H1 (cell line): ENCODE data around the gene MBD5. TPM values are rescaled to one million over a fixed set of nuclear protein-coding genes. Genes with fewer than 3 reads are reported as not detected.

Experiments
- CTCF ChIA-PET: fragments of 300-600 bp; sonication (Branson Sonifier 250); formaldehyde crosslinking; loops from one replicate; lab custom pipeline; 2021; ENCODE audit not compliant: partially characterized antibody; lab: Charles Lee
- POLR2A ChIA-PET: fragments of 300-600 bp; sonication (Branson Sonifier 250); formaldehyde crosslinking; loops from one replicate; lab custom pipeline; 2021; ENCODE audit warnings: inconsistent platforms; ENCODE audit not compliant: partially characterized antibody; lab: Charles Lee
- DNase-seq, 2 experiments: peaks; one replicate each; pipeline versions ENCODE4 v3.0.0 to v3.0.0-alpha.2; 2010 to 2022; ENCODE audit warnings: low spot score in 2 of 2, low read depth in 1 of 2, mixed read lengths in 1 of 2
- FAIRE-seq: peaks from 2 replicates; lab custom pipeline; 2011; peaks lifted over from hg19 to GRCh38; lab: Jason Lieb, UNC
- H2AFZ ChIP-seq: 2 replicates; pipeline ENCODE4 v1.8.1; 2012; ENCODE audit warnings: low read length, inconsistent platforms
- H2AK5ac ChIP-seq: 2 replicates; pipeline ENCODE4 v1.6.1; 2013; ENCODE audit warnings: low read depth, low read length
- H2BK120ac ChIP-seq: replicated peaks from 2 replicates; pipeline ENCODE3; 2013; ENCODE audit warnings: low read depth, low read length, inconsistent platforms
- H2BK12ac ChIP-seq: 2 replicates; pipeline ENCODE4 v1.6.1; 2013; ENCODE audit warnings: low read depth, low read length
- H2BK15ac ChIP-seq: 2 replicates; pipeline ENCODE4 v1.6.1; 2013; ENCODE audit warnings: low read length
- H2BK20ac ChIP-seq: 2 replicates; pipeline ENCODE4 v1.6.1; 2013; ENCODE audit warnings: low read length
- H2BK5ac ChIP-seq: 2 replicates; pipeline ENCODE4 v1.6.1; 2013; ENCODE audit warnings: low read depth, low read length
- H3K14ac ChIP-seq: 2 replicates; pipeline ENCODE4 v1.6.1; 2013; ENCODE audit warnings: inconsistent platforms; ENCODE audit not compliant: insufficient read length
- H3K18ac ChIP-seq: 2 replicates; pipeline ENCODE4 v1.6.1; 2013; ENCODE audit warnings: low read length; ENCODE audit errors: extremely low read depth
- H3K23ac ChIP-seq: 2 replicates; pipeline ENCODE4 v1.6.1; 2013; ENCODE audit warnings: inconsistent platforms; ENCODE audit not compliant: insufficient read length
- H3K23me2 ChIP-seq: 2 replicates; pipeline ENCODE4 v1.6.1; 2013; ENCODE audit warnings: low read depth, low read length
- H3K27ac ChIP-seq: 2 replicates; pipeline ENCODE4 v1.6.1; 2011; ENCODE audit warnings: low read depth, low read length, inconsistent platforms
- H3K27me3 ChIP-seq, 4 experiments: replicated peaks in 1 of 4; 1 replicate in 1 of 4; 2 replicates in 3 of 4; pipeline versions ENCODE4 v1.6.1 to v1.8.1; 2011 to 2013; ENCODE audit warnings: low read length in 3 of 4, mild to moderate bottlenecking in 3 of 4, inconsistent platforms in 2 of 4, mixed read lengths in 2 of 4, moderate library complexity in 1 of 4; ENCODE audit not compliant: control insufficient read depth in 3 of 4, insufficient read depth in 3 of 4; ENCODE audit errors: extremely low read depth in 1 of 4
- H3K36me3 ChIP-seq, 4 experiments: 2 replicates each; pipeline versions ENCODE4 v1.6.1 to v1.8.1; 2011 to 2013; ENCODE audit warnings: mild to moderate bottlenecking in 4 of 4, low read length in 3 of 4, moderate library complexity in 2 of 4, control low read depth in 1 of 4, inconsistent platforms in 1 of 4; ENCODE audit not compliant: insufficient read depth in 4 of 4, control insufficient read depth in 2 of 4
- H3K4ac ChIP-seq: replicated peaks from 2 replicates; pipeline ENCODE3; 2013; ENCODE audit warnings: low read length, low read depth, mixed read lengths, inconsistent platforms; ENCODE audit not compliant: insufficient read length
- H3K4me1 ChIP-seq, 4 experiments: replicated peaks in 1 of 4; 1 replicate in 1 of 4; 2 replicates in 3 of 4; pipeline versions ENCODE4 v1.6.1 to v1.8.1; 2011 to 2013; ENCODE audit warnings: low read length in 3 of 4, inconsistent platforms in 2 of 4, mixed read lengths in 1 of 4; ENCODE audit not compliant: insufficient read depth in 4 of 4, control insufficient read depth in 3 of 4
- H3K4me2 ChIP-seq, 2 experiments: 2 replicates each; pipeline versions ENCODE4 v1.6.1 to v1.8.1; 2011 to 2013; ENCODE audit warnings: low read depth in 2 of 2, low read length in 2 of 2, control low read depth in 1 of 2, inconsistent platforms in 1 of 2, mild to moderate bottlenecking in 1 of 2; ENCODE audit not compliant: insufficient read depth in 1 of 2
- H3K4me3 ChIP-seq, 4 experiments: fragments of 200-600, 300-600 bp in 1 of 4; sonication (generic), shearing (Covaris generic), sonication (Bioruptor Twin) in 1 of 4; 2 replicates each; pipeline versions ENCODE4 v1.5.1 to v1.8.1; 2011 to 2016; ENCODE audit warnings: low read length in 4 of 4, low read depth in 3 of 4, control low read depth in 2 of 4, inconsistent platforms in 2 of 4, mild to moderate bottlenecking in 2 of 4, mixed read lengths in 1 of 4, moderate library complexity in 1 of 4; ENCODE audit not compliant: insufficient read depth in 2 of 4; ENCODE audit errors: extremely low read depth in 1 of 4
- H3K56ac ChIP-seq: replicated peaks from 2 replicates; pipeline ENCODE3; 2013; ENCODE audit warnings: low read depth, mild to moderate bottlenecking, mixed read lengths, low read length, inconsistent platforms; ENCODE audit not compliant: insufficient read length
- H3K79me1 ChIP-seq: 2 replicates; pipeline ENCODE4 v1.6.1; 2013; ENCODE audit warnings: low read depth, low read length, control low read depth
- H3K79me2 ChIP-seq, 2 experiments: 2 replicates each; pipeline versions ENCODE4 v1.6.1 to v1.8.1; 2012 to 2013; ENCODE audit warnings: low read length in 2 of 2, mild to moderate bottlenecking in 2 of 2, inconsistent platforms in 1 of 2; ENCODE audit not compliant: insufficient read depth in 2 of 2, control insufficient read depth in 1 of 2
- H3K9ac ChIP-seq, 4 experiments: replicated peaks in 1 of 4; 1 replicate in 1 of 4; 2 replicates in 3 of 4; pipeline versions ENCODE4 v1.6.1 to v1.8.1; 2011 to 2013; ENCODE audit warnings: low read depth in 3 of 4, low read length in 3 of 4, control low read depth in 2 of 4, mild to moderate bottlenecking in 2 of 4, moderate library complexity in 2 of 4, inconsistent platforms in 1 of 4; ENCODE audit errors: extremely low read depth in 1 of 4
- H3K9me3 ChIP-seq, 2 experiments: 2 replicates each; pipeline versions ENCODE4 v1.6.1 to v1.8.1; 2012 to 2013; ENCODE audit warnings: mild to moderate bottlenecking in 2 of 2, moderate library complexity in 2 of 2, control low read depth in 1 of 2, inconsistent platforms in 1 of 2, low read depth in 1 of 2, low read length in 1 of 2, mixed read lengths in 1 of 2; ENCODE audit not compliant: insufficient read depth in 2 of 2
- H4K20me1 ChIP-seq, 2 experiments: replicated peaks in 1 of 2; 2 replicates each; pipeline versions ENCODE3 to v1.8.1; 2011 to 2013; ENCODE audit warnings: inconsistent platforms in 2 of 2, low read length in 2 of 2, mild to moderate bottlenecking in 1 of 2; ENCODE audit not compliant: insufficient read depth in 2 of 2, control insufficient read depth in 1 of 2
- H4K5ac ChIP-seq: 2 replicates; pipeline ENCODE4 v1.6.1; 2013; ENCODE audit warnings: low read length, low read depth, mixed read lengths, inconsistent platforms; ENCODE audit not compliant: insufficient read length
- H4K8ac ChIP-seq: 2 replicates; pipeline ENCODE4 v1.8.0; 2013; ENCODE audit warnings: mild to moderate bottlenecking, moderate library complexity, low read length, inconsistent platforms; ENCODE audit not compliant: insufficient read depth; ENCODE audit errors: extremely low read depth
- H4K91ac ChIP-seq: replicated peaks from 2 replicates; pipeline ENCODE3; 2013; ENCODE audit warnings: low read length, mixed read lengths, inconsistent platforms; ENCODE audit not compliant: insufficient read length
- E2F6 ChIP-seq: IDR thresholded peaks from 2 replicates; pipeline ENCODE4 v1.6.1; 2012; ENCODE audit warnings: inconsistent platforms
- EZH2 ChIP-seq: fragments of 200-600 bp; sonication (generic); IDR thresholded peaks from 2 replicates; pipeline ENCODE4 v1.7.1; 2012; ENCODE audit warnings: low read depth, mild to moderate bottlenecking, moderate library complexity, low read length, inconsistent platforms; ENCODE audit not compliant: severe bottlenecking
- KDM1A ChIP-seq: fragments of 200-600, 300-600 bp; sonication (generic); IDR thresholded peaks from 2 replicates; pipeline ENCODE4 v1.7.1; 2016; ENCODE audit warnings: mild to moderate bottlenecking, low read length, borderline replicate concordance
- KDM5A ChIP-seq: fragments of 200-600 bp; IDR thresholded peaks from 2 replicates; pipeline ENCODE4 v1.7.1; 2012; ENCODE audit warnings: mild to moderate bottlenecking, low read length, inconsistent platforms, mixed read lengths
- MAX ChIP-seq: IDR thresholded peaks from 2 replicates; pipeline ENCODE4 v1.6.1; 2012; ENCODE audit warnings: inconsistent platforms
- RXRA ChIP-seq: IDR thresholded peaks from 2 replicates; pipeline ENCODE4 v1.6.1; 2011; ENCODE audit warnings: low read depth, mild to moderate bottlenecking, low read length, moderate library complexity; ENCODE audit not compliant: insufficient read depth
- SIN3A ChIP-seq, 2 experiments: IDR thresholded peaks in 1 of 2; conservative IDR thresholded peaks in 1 of 2; 2 replicates each; pipeline ENCODE4 v1.6.1; 2011 to 2012; ENCODE audit warnings: low read length in 2 of 2, improper control_type of control experiment in 1 of 2, low read depth in 1 of 2, mild to moderate bottlenecking in 1 of 2
- TEAD4 ChIP-seq: IDR thresholded peaks from 2 replicates; pipeline ENCODE4 v1.6.1; 2012; ENCODE audit warnings: low read depth, low read length, inconsistent platforms, mixed read lengths
- WGBS, 2 experiments: shearing (Covaris generic) in 1 of 2; methylation state at CpG; one replicate each; pipeline versions ENCODE4 v1.1.6 to v1.1.7; 2013 to 2015; ENCODE audit warnings: low lambda C conversion rate in 2 of 2, mixed read lengths in 2 of 2, inconsistent platforms in 1 of 2, low coverage in 1 of 2, missing lambda C conversion rate in 1 of 2; ENCODE audit not compliant: insufficient replicate concordance in 2 of 2, insufficient coverage in 1 of 2, insufficient read length in 1 of 2; ENCODE audit errors: extremely low coverage in 1 of 2, missing lambda C conversion rate in 1 of 2; 5-methylcytosine and 5-hydroxymethylcytosine counted together
- polyA plus RNA-seq, 7 experiments: library from polyadenylated mRNA; depleted of rRNA in 3 of 7; stranded (reverse) in 5 of 7; unstranded in 2 of 7; fragments of >200 nt in 5 of 7; fragments of 200-250 nt in 2 of 7; gene quantifications; 1 replicate in 5 of 7; 2 replicates in 1 of 7; 4 replicates in 1 of 7; pipeline versions ENCODE4 v1.2.1 to v1.2.3, GENCODE V29; 2011 to 2013; ENCODE audit warnings: missing spikeins in 2 of 7, mixed read lengths in 2 of 7
- total RNA-seq: library from RNA; stranded (reverse); fragmentation: NEBNext Ultra II Directional; extraction: Animal tissue kit (Norgen Biotek cat#: 25700); gene quantifications from 2 replicates; pipeline ENCODE4 v1.2.1, GENCODE V29; 2021

Gene MBD5
- total and polyA plus RNA-seq, 2 of the 8 experiments (the other 6 are each of a cell fraction or from before 2014, with no cell fraction given): 9.7 to 29.4 TPM

- no peaks in the 10 kb centered on the region for H4K20me1 ChIP-seq
- no peak overlapping the region for H2BK12ac ChIP-seq
- H3K23me2 ChIP-seq: no peaks in the 10 kb centered on the region
- H3K23ac ChIP-seq: no peak overlapping the region
- H4K5ac ChIP-seq: no peak overlapping the region
- DNase-seq: no peak
- no peak overlapping the region for H3K14ac ChIP-seq
- H3K4me2 ChIP-seq: no peak overlapping the region
- no peak overlapping the region for H2BK20ac ChIP-seq
- no peak overlapping the region for H3K4me3 ChIP-seq
- no peaks in the 10 kb centered on the region; a peak in 1 of 8 replicates for H3K36me3 ChIP-seq
- H3K4me1 ChIP-seq: no peaks in the 10 kb centered on the region
- H2BK15ac ChIP-seq: no peak overlapping the region
- H3K9ac ChIP-seq: no peak overlapping the region
- no peak overlapping the region for H3K27ac ChIP-seq
- no peaks in the 10 kb centered on the region for H3K27me3 ChIP-seq
- H4K91ac ChIP-seq: no peak overlapping the region
- H4K8ac ChIP-seq: no peak overlapping the region
- H3K79me2 ChIP-seq: no peaks in the 10 kb centered on the region
- 90% methylated on average over 4 of the region's 4 CpGs; no CpG with 5 or more reads in 1 of the 2 experiments for WGBS, 2 experiments
- CTCF ChIA-PET: no interaction called here
- no peak overlapping the region for H2BK5ac ChIP-seq
- H3K56ac ChIP-seq: no peak overlapping the region
- FAIRE-seq: no peak
- H3K79me1 ChIP-seq: no peaks in the 10 kb centered on the region
- H3K4ac ChIP-seq: no peak overlapping the region
- H2AFZ ChIP-seq: no peak overlapping the region
- H2AK5ac ChIP-seq: no peak overlapping the region
- no peak overlapping the region for H2BK120ac ChIP-seq
- 0 out of 4 replicates have a peak, but pooled peaks cover 0 to 6% of the 10 kb centered on the region in 2 experiments for H3K9me3 ChIP-seq
- POLR2A ChIA-PET: no interaction called here
- no peak overlapping the region for H3K18ac ChIP-seq
- no peak for TF ChIP-seq TEAD4
- no peak for TF ChIP-seq EZH2
- TF ChIP-seq MAX: no peak
- no peak for TF ChIP-seq KDM5A
- TF ChIP-seq SIN3A (conservative IDR thresholded peaks at IDR 0.05 in 1 of 2, IDR thresholded peaks at IDR 0.05 in 1 of 2; ENCODE audit: low read depth in 1 of 2, low read length in 2 of 2): no peak
- no peak for TF ChIP-seq RXRA
- TF ChIP-seq E2F6: no peak
- no peak for TF ChIP-seq KDM1A
Observed at GRCh38 chr2:148221166-148221565, 200.3 kb downstream of the MBD5 start.
